Brain microvascular endothelial cell (primary cell): ENCODE results near the gene CLDND1.
"Not testable (repeated sequence)": the region's sequence is repeated elsewhere in the genome, so short reads cannot be mapped to it uniquely, and the experiment has no call there.

Experiments used
- DNase-seq: peaks from one replicate; pipeline ENCODE4 v3.0.0-alpha.2; 2020
- H3K27ac ChIP-seq: fragments of 250-450 bp; sonication (Bioruptor Pico); 2 replicates; pipeline ENCODE4 v1.5.1; 2020; ENCODE audit warnings: mild to moderate bottlenecking, moderate library complexity
- H3K27me3 ChIP-seq: fragments of 250-450 bp; sonication (Bioruptor Pico); replicated peaks from 2 replicates; pipeline ENCODE4 v1.5.1; 2020; ENCODE audit warnings: mild to moderate bottlenecking
- H3K36me3 ChIP-seq: fragments of 250-450 bp; sonication (Bioruptor Pico); replicated peaks from 2 replicates; pipeline ENCODE4 v1.5.1; 2020; ENCODE audit warnings: mild to moderate bottlenecking
- H3K4me3 ChIP-seq: 2 replicates; pipeline ENCODE4 v1.5.1; 2011; ENCODE audit warnings: low read depth, mild to moderate bottlenecking, control low read depth, low read length, moderate library complexity
- CTCF ChIP-seq: IDR thresholded peaks from 2 replicates; pipeline ENCODE4 v1.5.1; 2011; ENCODE audit warnings: low read depth, mild to moderate bottlenecking, moderate library complexity, low read length, control low read depth, inconsistent platforms; ENCODE audit errors: missing control alignments
- in situ Hi-C: cut with HindIII; loops from 2 replicates; pipeline ENCODE4 v1.10.0; 2017; ENCODE audit warnings: low sequenced_read_pairs, low pct_ligation_motif_present

CLDND1 gene

GRCh38 chr3:98564282-98565005 is 41.7 kb upstream of the CLDND1 start:
- in situ Hi-C loops, result no loop called here
- H3K36me3 ChIP-seq, result no peaks in the 10 kb centered on the region
- no peak for TF ChIP-seq CTCF
- no peak overlapping the region for H3K4me3 ChIP-seq
- no peaks in the 10 kb centered on the region for H3K27me3 ChIP-seq
- H3K27ac ChIP-seq, result no peak overlapping the region
- no peak for DNase-seq

- no peaks in the 10 kb centered on the region for H3K27me3 ChIP-seq
- no peak for DNase-seq
- H3K4me3 ChIP-seq, result no peak overlapping the region
- TF ChIP-seq CTCF, result no peak
- H3K27ac ChIP-seq, result no peak overlapping the region
- no peaks in the 10 kb centered on the region for H3K36me3 ChIP-seq
- in situ Hi-C loops, result no loop called here
Observed at GRCh38 chr3:98563661-98564281, 41.1 kb upstream of the CLDND1 start.

GRCh38 chr3:98561727-98562521 is 39.2 kb upstream of the CLDND1 start:
- H3K27ac ChIP-seq, result no peak overlapping the region

GRCh38 chr3:98560911-98561310 is 38.2 kb upstream of the CLDND1 start:
- DNase-seq, result no peak
- H3K27ac ChIP-seq, result no peak overlapping the region
- H3K4me3 ChIP-seq, result no peak overlapping the region
- H3K27me3 ChIP-seq, result no peaks in the 10 kb centered on the region
- H3K36me3 ChIP-seq, result no peaks in the 10 kb centered on the region
- in situ Hi-C loops, result no loop called here
- no peak for TF ChIP-seq CTCF

More at GRCh38 chr3:98561727-98562521, 39.2 kb upstream of the CLDND1 start:
- DNase-seq, result peak; percentile 44
- TF ChIP-seq CTCF, result no peak
- no peaks in the 10 kb centered on the region for H3K36me3 ChIP-seq
- H3K27me3 ChIP-seq, result no peaks in the 10 kb centered on the region
- H3K4me3 ChIP-seq, result no peak overlapping the region
- in situ Hi-C loops, result no loop called here

GRCh38 chr3:98559769-98560168 is 37.1 kb upstream of the CLDND1 start:
- H3K36me3 ChIP-seq, H3K27ac ChIP-seq, in situ Hi-C loops, H3K4me3 ChIP-seq, H3K27me3 ChIP-seq, DNase-seq: not testable (repeated sequence)
